Ascending aorta (tissue), 2 donors: ENCODE results near the gene ELOVL4. TPM values are rescaled to one million over a fixed set of nuclear protein-coding genes. Genes with fewer than 3 reads are reported as not detected.
A peak's percentile ranks its signal among the peaks of the same experiment; 100 is the strongest.

Experiments
- DNase-seq, 2 donors: peaks; one replicate each; pipeline ENCODE4 v3.0.0-alpha.2; 2019; ENCODE audit warnings: low spot score in 2 of 2
- H3K27ac ChIP-seq, 2 donors: fragments of 200-600 bp; sonication (generic); one replicate each; pipeline ENCODE4 v1.5.1; 2016 to 2017; ENCODE audit warnings: mild to moderate bottlenecking in 1 of 2
- H3K27me3 ChIP-seq: fragments of 200-600 bp; sonication (generic); one replicate; pipeline ENCODE4 v1.5.1; 2017
- H3K36me3 ChIP-seq, 2 donors: fragments of 200-600 bp; sonication (generic); one replicate each; pipeline ENCODE4 v1.5.1; 2016
- H3K4me1 ChIP-seq, 2 donors: fragments of 200-600 bp; sonication (generic); one replicate each; pipeline ENCODE4 v1.5.1; 2016 to 2017; ENCODE audit warnings: mild to moderate bottlenecking in 1 of 2
- H3K4me3 ChIP-seq, 2 donors: fragments of 200-600 bp; sonication (generic); one replicate each; pipeline ENCODE4 v1.5.1; 2016 to 2017; ENCODE audit warnings: mild to moderate bottlenecking in 1 of 2
- H3K9me3 ChIP-seq, 2 donors: fragments of 200-600 bp; sonication (generic); one replicate each; pipeline ENCODE4 v1.5.1; 2016
- CTCF ChIP-seq, 3 experiments: fragments of 200-600 bp in 2 of 3; fragments of 450-650 bp in 1 of 3; sonication (generic) in 2 of 3; IDR thresholded peaks; one replicate each; pipeline ENCODE4 v1.5.1; 2016 to 2019; ENCODE audit warnings: antibody characterized with exemption in 3 of 3, mild to moderate bottlenecking in 1 of 3, moderate library complexity in 1 of 3
- intact Hi-C: fragments of 100-400 bp; cut with DNase I; formaldehyde crosslinking; loops from one replicate; pipeline ENCODE4 v1.15.1; 2023
- total RNA-seq: library from RNA; depleted of rRNA; stranded (reverse); fragments of >200 nt; gene quantifications from one replicate; pipeline ENCODE4 v1.1.0, GENCODE V29; 2016

ELOVL4 gene
- total RNA-seq, 1 donor from 2014 or later = 6.4 TPM

GRCh38 chr6:79869600-79870084 lies 77.7 kb downstream of the ELOVL4 start:
- no peaks in the 10 kb centered on the region for H3K9me3 ChIP-seq
- no peaks in the 10 kb centered on the region for H3K27me3 ChIP-seq
- H3K4me1 ChIP-seq = no peaks in the 10 kb centered on the region
- intact Hi-C loops = loop anchor here (2.0 kb wide), 2 partner anchors 77 to 91 kb away; partner anchors contain the start of gene ELOVL4
- peak; percentile 64 to 93 (median 90) for TF ChIP-seq CTCF (IDR thresholded peaks at IDR 0.05)
- no peak overlapping the region for H3K27ac ChIP-seq
- no peaks in the 10 kb centered on the region for H3K36me3 ChIP-seq
- DNase-seq = peak; percentile 9 to 86
- peak overlapping the region; percentile 28 to 55 for H3K4me3 ChIP-seq

- Histone ChIP-seq H3K4me1 (no peaks in the 10 kb centered on the region), H3K27me3 (no peaks in the 10 kb centered on the region), H3K36me3 (no peaks in the 10 kb centered on the region), H3K27ac (no peak overlapping the region), H3K4me3 (peak overlapping the region in 1 of 2 donors; percentile 55), H3K9me3 (no peaks in the 10 kb centered on the region)
- no peak for TF ChIP-seq CTCF (IDR thresholded peaks at IDR 0.05)
- no peak for DNase-seq
- intact Hi-C loops = loop anchor here (2.0 kb wide), 2 partner anchors 78 to 90 kb away; partner anchors contain the start of gene ELOVL4
Measured at GRCh38 chr6:79869184-79869583, 78.2 kb downstream of the ELOVL4 start.

GRCh38 chr6:79868098-79868722 lies 79.1 kb downstream of the ELOVL4 start:
- no peaks in the 10 kb centered on the region for H3K4me1 ChIP-seq
- intact Hi-C loops = loop anchor here (2.0 kb wide), 2 partner anchors 79 to 89 kb away; partner anchors contain the start of gene ELOVL4

More at GRCh38 chr6:79868098-79868722, 79.1 kb downstream of the ELOVL4 start:
- Histone ChIP-seq H3K9me3 (no peaks in the 10 kb centered on the region), H3K27me3 (no peaks in the 10 kb centered on the region), H3K27ac (no peak overlapping the region), H3K36me3 (no peaks in the 10 kb centered on the region), H3K4me3 (no peak overlapping the region)
- peak in 2 of 3 experiments; percentile 54 to 63 for TF ChIP-seq CTCF (IDR thresholded peaks at IDR 0.05)
- no peak for DNase-seq

Other genes with a start within 250 kb of the ELOVL4 start
- not detected for gene TTK, start 57.1 kb upstream of the ELOVL4 start, total RNA-seq
- 14.3 TPM for gene BCKDHB, start 159.1 kb upstream of the ELOVL4 start, total RNA-seq